Retinal pigment epithelial cell (primary cell): ENCODE data around the gene CTAG2.

Source experiments
- DNase-seq: peaks from one replicate; pipeline ENCODE4 v3.0.0-alpha.2; 2010; ENCODE audit warnings: low read depth
- H3K4me3 ChIP-seq: 2 replicates; pipeline ENCODE4 v1.5.1; 2011; ENCODE audit warnings: mild to moderate bottlenecking, low read length, control low read depth, moderate library complexity
- TF ChIP-seq, protein P1 (sequence below): conservative IDR thresholded peaks from 2 replicates; pipeline ENCODE4 v1.5.1; 2011; ENCODE audit warnings: low read depth, low read length, control low read depth, inconsistent platforms

CTAG2 gene

DNA sequence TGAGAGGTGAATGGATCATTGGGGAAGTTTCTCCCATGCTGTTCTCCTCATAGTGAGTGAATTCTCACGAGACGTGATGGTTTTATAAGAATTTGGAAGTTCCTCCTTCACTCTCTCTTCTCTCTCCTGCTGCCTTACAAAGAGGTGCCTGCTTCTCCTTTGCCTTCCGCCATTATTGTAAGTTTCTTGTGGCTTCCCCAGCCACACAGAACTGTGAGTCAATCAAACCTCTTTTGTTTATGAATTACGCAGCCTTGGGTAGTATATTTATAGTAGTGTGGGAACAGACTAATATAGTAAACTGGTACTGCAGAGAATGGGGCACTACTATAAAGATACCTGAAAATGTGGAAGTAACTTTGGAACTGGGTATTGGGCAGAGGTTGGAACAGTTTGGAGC is 7.8 kb upstream of the CTAG2 start:
- no peak overlapping the region for H3K4me3 ChIP-seq
- TF ChIP-seq, protein P1, sequence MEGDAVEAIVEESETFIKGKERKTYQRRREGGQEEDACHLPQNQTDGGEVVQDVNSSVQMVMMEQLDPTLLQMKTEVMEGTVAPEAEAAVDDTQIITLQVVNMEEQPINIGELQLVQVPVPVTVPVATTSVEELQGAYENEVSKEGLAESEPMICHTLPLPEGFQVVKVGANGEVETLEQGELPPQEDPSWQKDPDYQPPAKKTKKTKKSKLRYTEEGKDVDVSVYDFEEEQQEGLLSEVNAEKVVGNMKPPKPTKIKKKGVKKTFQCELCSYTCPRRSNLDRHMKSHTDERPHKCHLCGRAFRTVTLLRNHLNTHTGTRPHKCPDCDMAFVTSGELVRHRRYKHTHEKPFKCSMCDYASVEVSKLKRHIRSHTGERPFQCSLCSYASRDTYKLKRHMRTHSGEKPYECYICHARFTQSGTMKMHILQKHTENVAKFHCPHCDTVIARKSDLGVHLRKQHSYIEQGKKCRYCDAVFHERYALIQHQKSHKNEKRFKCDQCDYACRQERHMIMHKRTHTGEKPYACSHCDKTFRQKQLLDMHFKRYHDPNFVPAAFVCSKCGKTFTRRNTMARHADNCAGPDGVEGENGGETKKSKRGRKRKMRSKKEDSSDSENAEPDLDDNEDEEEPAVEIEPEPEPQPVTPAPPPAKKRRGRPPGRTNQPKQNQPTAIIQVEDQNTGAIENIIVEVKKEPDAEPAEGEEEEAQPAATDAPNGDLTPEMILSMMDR, result no peak
- DNase-seq, result no peak

DNA sequence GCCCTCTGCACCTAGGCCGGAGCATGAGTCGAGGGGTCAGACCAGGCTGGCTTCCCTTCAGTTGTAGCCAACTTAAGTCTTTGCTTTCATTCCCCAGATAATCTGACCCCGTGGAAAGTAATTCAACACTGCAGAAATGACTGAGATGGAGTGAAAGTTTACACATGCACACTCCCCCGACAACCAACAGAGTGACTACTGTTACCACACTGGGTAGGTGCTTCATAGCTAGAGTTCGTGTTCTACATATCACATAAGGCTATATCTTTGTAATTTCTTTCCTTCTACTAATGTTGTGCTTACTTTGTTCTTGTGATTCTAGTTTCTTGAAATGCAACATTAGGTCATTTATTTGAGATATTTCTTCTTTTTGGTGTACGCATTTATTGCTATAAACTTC is 7.2 kb upstream of the CTAG2 start:
- TF ChIP-seq, protein P1, result no peak
- H3K4me3 ChIP-seq, result no peak overlapping the region
- DNase-seq, result no peak

DNA sequence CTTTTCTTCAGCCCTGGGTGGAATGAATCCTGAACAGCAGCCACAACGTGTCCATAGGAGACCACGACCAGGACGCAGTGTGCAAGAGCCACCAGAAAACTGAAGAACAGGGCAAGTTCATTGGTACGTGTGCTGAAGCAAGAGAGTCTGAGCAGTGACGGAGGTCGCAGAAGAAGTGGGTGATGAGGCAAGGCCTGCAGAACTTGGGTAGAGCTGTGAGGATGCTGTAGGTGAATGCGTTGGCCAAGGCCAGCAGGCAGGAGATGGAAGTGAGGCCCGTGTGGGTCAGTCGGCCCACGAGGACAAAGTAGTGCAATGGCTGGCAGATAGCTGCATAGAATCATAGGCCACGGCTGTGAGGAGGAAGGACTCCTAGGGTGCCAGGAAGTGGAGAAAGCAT is 5.6 kb upstream of the CTAG2 start:
- no peak for DNase-seq
- no peak overlapping the region for H3K4me3 ChIP-seq
- TF ChIP-seq, protein P1, result no peak

DNA sequence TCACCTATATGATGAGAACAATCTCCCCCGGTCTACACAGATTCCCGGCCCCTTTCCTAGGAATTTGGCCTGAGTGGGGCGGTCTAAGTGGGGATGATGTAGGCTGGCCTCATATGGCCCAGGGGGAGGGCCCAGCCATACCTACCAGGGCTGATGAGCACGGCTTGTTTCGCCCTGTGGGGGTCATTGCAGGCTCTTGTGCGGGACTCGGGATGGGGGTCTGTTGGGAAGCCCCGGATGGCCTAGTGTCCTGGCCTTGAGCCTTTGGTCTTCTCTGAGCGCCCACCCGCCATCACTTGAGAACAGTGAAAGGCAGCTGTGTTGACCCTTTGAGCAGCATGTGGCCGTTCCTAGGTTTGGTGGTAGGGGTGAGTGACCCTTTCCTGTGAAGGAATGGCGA is 4.8 kb upstream of the CTAG2 start:
- H3K4me3 ChIP-seq, result no peak overlapping the region
- TF ChIP-seq, protein P1, result no peak
- DNase-seq, result no peak

DNA sequence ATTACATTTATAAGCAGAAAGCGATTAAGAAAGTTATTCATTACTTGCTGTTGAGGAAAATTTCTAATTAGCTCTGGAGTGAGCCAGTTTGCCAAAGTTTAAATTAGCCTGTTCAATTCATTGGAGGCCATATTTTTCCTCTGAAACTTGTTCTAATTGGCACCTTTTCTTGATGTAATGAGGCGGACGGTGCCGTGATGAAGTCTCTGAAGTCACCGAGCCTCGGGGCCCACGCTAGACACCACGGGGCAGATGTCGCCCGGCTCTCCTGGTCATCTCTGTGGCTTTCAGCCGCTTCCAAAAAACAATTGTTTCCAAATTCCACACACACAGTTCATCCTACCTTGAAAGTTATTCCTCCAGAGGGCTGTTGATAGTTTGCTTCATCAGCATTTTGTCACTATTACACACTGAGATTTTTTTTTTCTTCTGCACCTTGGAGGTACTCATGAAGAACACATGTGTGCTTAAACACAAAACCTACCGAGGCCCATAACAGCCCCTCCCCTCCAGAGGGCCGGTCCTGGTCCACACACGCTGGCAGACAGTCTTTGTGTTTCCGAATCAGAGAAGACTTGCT is 3.9 kb upstream of the CTAG2 start:
- no peak overlapping the region for H3K4me3 ChIP-seq
- no peak for DNase-seq
- TF ChIP-seq, protein P1, result no peak

DNA sequence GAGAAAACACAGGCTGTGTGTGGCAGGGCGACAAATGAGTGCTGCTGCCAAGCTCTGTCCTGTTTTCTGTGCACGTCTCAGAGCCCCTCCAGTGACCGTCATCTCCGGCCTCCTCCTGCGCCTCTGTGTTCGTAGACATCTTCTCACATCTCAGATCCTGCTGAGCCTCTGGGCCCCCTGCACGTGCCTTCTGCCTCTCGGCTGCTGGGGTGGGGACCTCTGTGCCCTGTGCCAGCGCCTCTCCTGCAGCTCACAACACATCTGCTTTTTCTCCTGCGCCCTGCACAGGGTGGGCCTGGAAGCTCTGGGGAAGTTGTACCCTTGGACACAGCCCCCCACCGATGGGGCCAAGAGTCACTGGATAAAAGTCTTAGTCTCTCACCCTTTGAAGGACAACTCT is 2.4 kb upstream of the CTAG2 start:
- H3K4me3 ChIP-seq, result no peak overlapping the region
- no peak for DNase-seq
- TF ChIP-seq, protein P1, result no peak

DNA sequence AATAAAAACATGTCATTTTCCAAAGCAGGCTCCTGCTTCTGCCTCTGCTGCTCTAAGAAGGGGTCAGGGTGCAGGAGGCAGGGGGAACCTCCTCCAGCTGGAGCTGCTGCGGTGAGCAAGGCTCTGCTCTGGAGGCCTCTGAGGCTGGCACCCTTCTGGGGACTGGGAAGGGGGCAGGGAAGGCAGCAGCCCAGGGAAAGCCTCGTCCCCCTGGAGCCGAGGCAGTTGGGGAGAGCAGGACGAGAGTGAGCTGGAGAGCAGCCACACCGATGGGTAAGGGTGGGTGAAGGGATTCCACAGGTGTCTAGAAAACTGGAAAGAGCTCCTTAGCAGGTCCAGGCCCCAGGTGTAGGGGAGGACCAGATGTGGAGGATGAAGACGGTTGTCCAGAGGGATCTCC is 2.0 kb upstream of the CTAG2 start:
- DNase-seq, result no peak
- TF ChIP-seq, protein P1, result no peak

More for the DNA sequence above, 2.0 kb upstream of the CTAG2 start:
- no peak overlapping the region for H3K4me3 ChIP-seq
